ENCODE measurements around the gene C16orf95. TPM values are rescaled to one million over a fixed set of nuclear protein-coding genes. Genes with fewer than 3 reads are reported as not detected.

C16orf95 gene
- total RNA-seq, 2 experiments from 2014 or later, result 7.3 to 9.2 TPM

DNA sequence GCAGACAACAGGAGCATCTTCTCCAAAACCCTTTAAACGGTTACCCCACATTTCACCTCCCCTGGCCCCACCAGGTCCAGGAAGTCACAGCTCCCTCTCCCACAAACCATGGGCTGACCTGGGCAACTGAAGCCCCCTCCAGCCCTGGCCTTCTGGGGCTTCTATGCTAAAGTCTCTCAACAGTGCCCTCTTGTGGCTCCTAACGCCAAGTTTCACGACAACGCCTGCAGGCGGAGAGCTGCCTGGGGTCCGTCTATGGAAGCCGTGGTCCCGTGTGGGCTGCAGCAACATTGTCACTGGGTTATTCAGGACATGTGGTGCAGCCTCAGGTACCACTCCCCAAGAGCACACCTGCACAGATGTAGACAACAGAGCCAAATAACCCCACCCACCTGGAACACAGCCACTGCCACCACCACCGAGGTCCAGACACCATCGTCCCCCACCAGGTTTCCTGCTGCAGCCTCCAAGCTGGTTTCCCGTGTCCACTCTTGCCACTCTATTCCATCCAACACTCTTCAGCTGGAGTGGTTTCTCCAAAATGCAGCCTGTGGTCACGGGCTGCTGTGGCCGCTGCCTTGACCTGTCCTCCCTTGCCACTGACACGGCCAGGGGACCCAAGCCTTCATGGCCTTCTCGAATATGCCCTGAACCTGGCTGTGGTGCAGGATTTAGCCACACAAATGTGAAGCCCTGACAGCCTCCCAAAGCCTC is 19.1 kb downstream of the C16orf95 start:
- POLR2A ChIA-PET, result no interaction called here
- H3K27ac Mint-ChIP-seq, result no peak overlapping the region

DNA sequence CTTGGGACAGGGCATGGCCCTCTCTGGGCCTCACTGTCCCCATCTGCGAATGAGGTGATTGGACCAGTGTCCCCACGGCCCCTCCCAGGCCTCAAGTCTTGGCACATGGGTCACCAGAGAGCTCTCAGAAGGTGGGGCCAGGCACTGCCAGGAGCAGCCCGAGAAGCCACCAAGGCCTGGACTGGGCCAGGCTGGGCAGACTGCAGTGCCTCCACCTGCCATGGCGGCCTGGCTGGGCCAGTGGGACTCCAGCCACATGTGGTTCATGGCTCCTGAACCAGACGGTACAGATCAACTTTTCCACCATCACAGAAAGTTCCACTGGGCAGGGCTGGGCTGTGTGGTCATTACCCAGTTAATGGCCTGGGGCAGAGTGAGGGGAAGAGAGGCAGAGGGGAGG is 19.8 kb downstream of the C16orf95 start:
- H3K4me1 Mint-ChIP-seq, result peaks cover 7% of the 10 kb centered on the region
- DNase-seq, result no peak
- no peak overlapping the region for H3K4me3 Mint-ChIP-seq
- no peaks in the 10 kb centered on the region for H3K27me3 Mint-ChIP-seq
- H3K9me3 Mint-ChIP-seq, result peaks cover 3% of the 10 kb centered on the region
- POLR2A ChIA-PET, result no interaction called here
- no peak overlapping the region for H3K27ac Mint-ChIP-seq
- H3K36me3 Mint-ChIP-seq (ENCODE audit: low read depth), result peaks cover 4% of the 10 kb centered on the region
- CTCF ChIA-PET, result interaction anchor here (1.1 to 1.6 kb wide), 2 partner anchors 14 to 339 kb away, joined by 3 read pairs; no protein-coding TSS in a partner anchor

More for the DNA sequence above, 19.1 kb downstream of the C16orf95 start:
- Mint-ChIP-seq H3K4me3 (no peak overlapping the region), H3K9me3 (no peaks in the 10 kb centered on the region), H3K4me1 (peaks cover 11% of the 10 kb centered on the region), H3K36me3 (ENCODE audit: low read depth) (peaks cover 4% of the 10 kb centered on the region), H3K27me3 (no peaks in the 10 kb centered on the region)
- DNase-seq, result peak; percentile 50
- CTCF ChIA-PET, result interaction anchor here (0.6 to 1.6 kb wide), 4 partner anchors 13 to 638 kb away, joined by 3 to 4 read pairs (median 3); partner anchors contain the start of gene CA5A

DNA sequence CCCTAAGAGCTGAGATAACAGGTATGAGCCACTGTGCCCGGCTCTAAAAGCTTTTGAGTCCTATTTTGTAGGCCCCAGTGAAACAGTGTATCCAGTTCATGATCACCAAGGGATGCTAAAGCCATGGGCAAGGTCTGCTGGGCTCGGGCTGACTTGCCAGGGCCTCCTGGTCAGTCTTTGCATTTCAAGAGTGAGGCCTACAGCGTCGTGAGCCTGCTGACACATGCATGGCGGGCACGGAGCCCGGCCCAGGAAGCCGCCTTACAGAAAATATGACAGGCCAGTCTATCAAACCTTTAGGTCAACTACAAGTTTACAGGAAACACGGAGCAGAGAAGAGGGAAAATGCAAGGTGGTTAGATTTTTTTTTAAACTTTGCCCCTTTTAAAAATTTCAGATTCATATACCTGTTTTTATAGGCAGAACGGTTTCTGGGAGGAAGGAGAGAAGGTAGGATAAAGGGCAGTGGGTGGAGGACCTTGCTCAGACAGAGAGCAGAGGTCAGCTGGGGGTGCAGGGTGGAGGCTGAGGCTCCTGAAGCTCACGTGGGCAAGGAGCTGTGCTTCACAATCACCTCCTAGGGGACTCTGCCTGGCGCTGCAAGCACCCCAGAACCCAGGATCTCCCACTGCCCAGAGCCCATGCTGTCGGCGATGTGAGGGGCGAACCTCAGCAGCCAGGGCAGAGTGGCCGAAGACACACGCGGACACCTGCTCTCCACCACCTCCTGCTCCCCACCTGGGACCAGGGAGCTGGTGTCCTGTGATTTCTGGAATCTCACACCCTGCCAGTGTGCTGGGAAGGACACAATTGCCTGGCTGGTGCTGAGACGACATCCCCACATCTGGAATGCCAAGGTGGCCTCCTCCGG is 21.3 kb downstream of the C16orf95 start:
- peaks cover 6% of the 10 kb centered on the region for H3K9me3 Mint-ChIP-seq
- no peak overlapping the region for H3K4me3 Mint-ChIP-seq
- no peaks in the 10 kb centered on the region for H3K27me3 Mint-ChIP-seq
- peaks cover 4% of the 10 kb centered on the region for H3K4me1 Mint-ChIP-seq
- ChIA-PET CTCF (no interaction called here), POLR2A (no interaction called here)
- no peak overlapping the region for H3K27ac Mint-ChIP-seq
- H3K36me3 Mint-ChIP-seq (ENCODE audit: low read depth), result peaks cover 3% of the 10 kb centered on the region
- DNase-seq, result no peak

DNA sequence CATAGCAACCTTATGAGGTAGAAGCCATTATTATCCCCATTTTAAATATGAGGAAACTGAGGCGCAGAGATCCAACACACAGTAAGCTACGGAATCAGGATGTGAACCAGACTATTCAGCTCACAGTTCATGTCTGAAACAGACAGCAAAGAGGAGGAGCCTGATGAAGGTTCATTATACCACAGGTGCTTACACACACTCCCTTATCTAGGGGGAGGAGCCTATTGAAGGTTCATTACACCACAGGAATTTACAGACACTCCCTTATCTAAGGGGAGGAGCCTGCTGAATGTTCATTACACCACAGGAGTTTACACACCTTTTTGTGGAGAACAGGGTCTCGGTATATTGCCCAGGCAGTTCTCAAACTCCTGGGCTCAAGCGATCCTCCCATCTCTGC is 21.9 kb downstream of the C16orf95 start:
- CTCF ChIA-PET, result no interaction called here
- POLR2A ChIA-PET, result no interaction called here
- peaks cover 4% of the 10 kb centered on the region for H3K4me1 Mint-ChIP-seq

DNA sequence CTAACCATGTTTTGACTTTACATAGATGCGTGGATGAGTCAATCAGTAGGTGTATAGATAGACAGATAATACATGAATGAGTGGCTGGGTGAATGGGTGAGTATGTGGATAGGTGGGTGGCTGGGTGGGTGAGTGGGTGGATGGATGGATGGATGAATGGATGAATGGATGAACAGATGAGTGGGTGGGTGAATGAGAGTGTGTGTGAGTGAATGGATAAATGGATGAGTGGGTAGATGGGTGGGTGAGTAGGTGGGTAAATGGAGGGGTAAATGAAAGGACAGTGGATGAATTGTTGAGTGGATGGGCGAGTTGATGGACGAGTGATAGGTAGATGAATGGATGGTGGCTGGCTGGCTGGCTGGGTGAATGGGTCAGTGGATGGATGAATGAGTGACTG is 23.2 kb downstream of the C16orf95 start:
- Mint-ChIP-seq H3K27ac (no peak overlapping the region), H3K9me3 (peaks cover 6% of the 10 kb centered on the region), H3K4me1 (peaks cover 4% of the 10 kb centered on the region), H3K4me3 (no peak overlapping the region), H3K36me3 (ENCODE audit: low read depth) (peaks cover 3% of the 10 kb centered on the region), H3K27me3 (no peaks in the 10 kb centered on the region)
- CTCF ChIA-PET, result no interaction called here
- POLR2A ChIA-PET, result no interaction called here
- DNase-seq, result no peak

More for the DNA sequence above, 21.9 kb downstream of the C16orf95 start:
- no peak overlapping the region for H3K4me3 Mint-ChIP-seq
- no peak overlapping the region for H3K27ac Mint-ChIP-seq
- DNase-seq, result no peak
- peaks cover 6% of the 10 kb centered on the region for H3K9me3 Mint-ChIP-seq
- H3K27me3 Mint-ChIP-seq, result no peaks in the 10 kb centered on the region
- peaks cover 3% of the 10 kb centered on the region for H3K36me3 Mint-ChIP-seq (ENCODE audit: low read depth)

DNA sequence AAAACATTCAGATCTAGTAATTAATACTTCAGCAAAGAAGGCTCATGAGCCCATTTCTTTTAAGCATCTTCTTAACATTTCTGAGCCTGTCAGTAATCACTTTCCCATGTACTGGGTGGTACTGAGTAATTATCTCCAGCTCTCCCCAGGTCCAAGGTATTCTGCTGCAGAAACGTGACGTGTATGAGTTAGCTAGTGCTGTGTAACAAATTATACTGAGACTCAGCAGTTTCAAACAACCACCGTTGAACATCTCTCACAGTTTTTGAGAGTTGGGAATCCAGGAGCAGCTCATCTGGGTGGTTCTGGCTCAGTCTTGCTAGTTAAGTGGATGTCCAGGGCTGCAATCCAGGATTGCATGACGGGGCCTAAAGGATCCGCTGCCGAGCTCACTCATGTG is 25.2 kb downstream of the C16orf95 start:
- peaks cover 3% of the 10 kb centered on the region for H3K36me3 Mint-ChIP-seq (ENCODE audit: low read depth)
- peaks cover 2% of the 10 kb centered on the region for H3K4me1 Mint-ChIP-seq
- DNase-seq, result no peak
- H3K27me3 Mint-ChIP-seq, result no peaks in the 10 kb centered on the region
- no peak overlapping the region for H3K4me3 Mint-ChIP-seq
- ChIA-PET CTCF (interaction anchor here (1.4 to 2.2 kb wide), 2 partner anchors 15 to 33 kb away, joined by 3 to 6 read pairs; no protein-coding TSS in a partner anchor), POLR2A (no interaction called here)
- H3K9me3 Mint-ChIP-seq, result peaks cover 10% of the 10 kb centered on the region
- no peak overlapping the region for H3K27ac Mint-ChIP-seq

DNA sequence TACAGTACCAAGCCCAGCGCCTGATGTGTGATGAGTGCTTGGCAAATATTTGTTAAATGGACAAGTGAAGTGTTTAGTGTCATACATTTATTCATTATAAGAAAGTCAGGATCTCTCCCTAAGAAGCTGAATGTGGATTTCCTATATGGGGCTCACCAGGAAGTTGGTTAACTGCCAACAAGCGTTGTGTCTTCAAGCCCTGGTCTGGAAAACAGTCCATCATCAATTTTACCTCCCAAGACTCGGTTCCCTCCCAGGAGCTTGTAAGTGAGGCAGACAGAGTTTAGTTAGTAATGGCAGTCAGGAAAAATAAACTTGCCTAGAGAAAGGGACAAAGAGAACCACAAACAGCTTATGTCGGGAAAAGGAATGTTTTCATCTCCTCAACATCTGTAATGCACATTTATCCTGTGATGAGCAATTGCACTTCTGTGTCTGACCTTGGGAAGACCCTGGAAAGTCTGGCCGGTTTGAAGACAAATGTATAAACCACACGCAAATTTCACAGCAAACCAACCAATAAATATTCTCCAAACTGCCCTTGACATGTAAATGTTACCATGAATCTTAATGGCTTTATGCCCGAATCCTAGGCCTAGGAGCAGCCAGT is 28.3 kb downstream of the C16orf95 start:
- H3K4me3 Mint-ChIP-seq, result no peak overlapping the region
- POLR2A ChIA-PET, result no interaction called here
- H3K4me1 Mint-ChIP-seq, result no peaks in the 10 kb centered on the region
- no peak overlapping the region for H3K27ac Mint-ChIP-seq
- DNase-seq, result no peak
- no peaks in the 10 kb centered on the region for H3K27me3 Mint-ChIP-seq
- H3K9me3 Mint-ChIP-seq, result peaks cover 13% of the 10 kb centered on the region
- CTCF ChIA-PET, result no interaction called here
- peaks cover 3% of the 10 kb centered on the region for H3K36me3 Mint-ChIP-seq (ENCODE audit: low read depth)

DNA sequence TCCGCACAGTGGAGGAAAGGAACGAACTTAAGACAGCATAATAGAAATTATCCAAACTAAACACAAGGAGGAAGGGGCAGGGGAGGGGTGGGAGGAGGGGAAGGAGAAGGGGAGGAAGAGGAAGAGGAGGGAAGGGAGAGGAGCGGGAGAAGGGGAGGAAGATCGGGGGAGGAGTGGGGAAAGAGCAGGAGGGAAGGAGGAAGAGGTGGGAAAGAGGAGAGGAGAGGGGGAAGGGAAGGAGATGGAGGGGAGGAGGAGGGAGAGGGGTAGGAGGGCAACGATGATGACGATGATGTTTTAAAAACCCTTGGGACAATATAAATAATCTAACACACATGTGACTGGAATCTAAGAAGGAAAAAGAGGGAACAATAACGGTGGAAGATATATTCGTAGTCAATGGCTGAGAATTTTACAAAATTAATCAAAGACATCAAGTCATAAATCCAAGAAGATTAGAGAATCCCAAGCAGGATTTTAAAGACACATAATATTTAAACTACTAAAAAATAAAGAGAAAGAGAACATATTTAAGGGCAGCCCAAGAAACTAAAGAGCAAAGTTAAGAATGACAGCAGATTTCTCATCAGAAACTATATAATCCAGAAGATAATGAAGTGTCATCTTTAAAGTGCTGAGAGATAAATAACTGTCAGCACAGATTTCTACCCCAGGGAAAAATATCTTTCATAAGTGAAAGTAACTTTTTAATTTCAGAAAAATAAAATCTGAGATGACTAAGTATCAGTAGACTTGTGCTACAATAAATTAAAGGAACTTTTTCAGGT is 30.2 kb downstream of the C16orf95 start:
- Mint-ChIP-seq H3K27ac (no peak overlapping the region), H3K4me3 (no peak overlapping the region), H3K27me3 (no peaks in the 10 kb centered on the region), H3K9me3 (peaks cover 8% of the 10 kb centered on the region), H3K36me3 (ENCODE audit: low read depth) (peaks cover under 1% of the 10 kb centered on the region), H3K4me1 (no peaks in the 10 kb centered on the region)
- POLR2A ChIA-PET, result no interaction called here
- DNase-seq, result no peak
- CTCF ChIA-PET, result interaction anchor here (0.6 kb wide), 1 partner anchor 1227 kb away, joined by 3 read pairs; no protein-coding TSS in a partner anchor

DNA sequence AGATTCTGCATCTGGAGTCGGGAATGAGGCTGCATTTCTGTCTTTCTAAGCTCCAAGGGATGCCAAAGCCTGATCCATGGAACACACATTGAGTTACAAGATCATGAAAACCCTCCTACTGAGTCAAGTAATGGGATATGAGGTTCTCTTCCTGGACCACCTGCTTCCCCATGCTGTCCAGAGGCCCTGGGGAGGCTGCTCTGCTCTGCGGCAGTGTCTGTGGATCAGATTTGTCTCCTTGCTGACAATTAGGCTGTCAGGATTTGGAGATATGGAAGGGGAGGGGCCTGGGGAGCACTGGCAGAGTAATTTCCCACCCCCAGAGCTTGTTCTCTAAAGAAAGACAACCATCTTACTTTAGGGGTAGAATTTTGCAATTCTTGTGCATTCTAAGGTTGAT is 33.0 kb downstream of the C16orf95 start:
- no peak for DNase-seq
- ChIA-PET CTCF (interaction anchor here (0.5 to 1.1 kb wide), 3 partner anchors 14 to 469 kb away, joined by 3 read pairs; no protein-coding TSS in a partner anchor), POLR2A (no interaction called here)
- Mint-ChIP-seq H3K27me3 (no peaks in the 10 kb centered on the region), H3K9me3 (peaks cover 7% of the 10 kb centered on the region), H3K4me1 (no peaks in the 10 kb centered on the region), H3K36me3 (ENCODE audit: low read depth) (no peaks in the 10 kb centered on the region), H3K27ac (no peak overlapping the region), H3K4me3 (no peak overlapping the region)

DNA sequence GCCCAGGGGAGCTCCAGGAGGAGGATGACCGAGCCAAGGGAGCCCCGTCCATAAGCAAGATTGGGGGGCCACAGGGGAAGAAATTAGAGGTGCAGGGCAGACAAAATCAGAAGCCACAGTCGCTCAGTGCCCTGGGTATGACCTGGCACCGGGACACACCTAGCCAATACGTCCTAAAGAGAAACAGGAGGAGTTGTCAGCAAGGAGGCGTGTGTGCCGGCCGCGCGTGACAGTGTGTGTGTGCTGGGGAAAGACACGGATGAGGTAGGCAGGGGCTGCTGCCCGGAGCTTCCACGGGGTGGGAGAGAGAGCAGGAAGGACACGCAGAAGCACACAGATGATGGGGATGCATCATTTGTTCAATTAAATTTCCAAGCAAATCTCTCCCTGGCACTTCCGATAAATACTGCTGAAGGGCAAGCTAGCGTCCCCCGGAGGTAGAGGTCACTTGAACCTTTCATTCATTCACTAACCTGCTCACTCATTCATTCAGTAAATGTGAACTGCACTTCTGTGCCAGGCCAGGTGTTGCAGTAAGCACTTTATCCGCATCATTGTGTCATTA is 38.0 kb downstream of the C16orf95 start:
- CTCF ChIA-PET, result interaction anchor here (0.7 to 1.4 kb wide), 2 partner anchors 37 to 43 kb away, joined by 3 read pairs; no protein-coding TSS in a partner anchor
- POLR2A ChIA-PET, result no interaction called here
- Mint-ChIP-seq H3K27ac (no peak overlapping the region), H3K9me3 (no peaks in the 10 kb centered on the region), H3K4me3 (no peak overlapping the region), H3K36me3 (ENCODE audit: low read depth) (no peaks in the 10 kb centered on the region), H3K4me1 (peaks cover 18% of the 10 kb centered on the region), H3K27me3 (no peaks in the 10 kb centered on the region)
- DNase-seq, result no peak

DNA sequence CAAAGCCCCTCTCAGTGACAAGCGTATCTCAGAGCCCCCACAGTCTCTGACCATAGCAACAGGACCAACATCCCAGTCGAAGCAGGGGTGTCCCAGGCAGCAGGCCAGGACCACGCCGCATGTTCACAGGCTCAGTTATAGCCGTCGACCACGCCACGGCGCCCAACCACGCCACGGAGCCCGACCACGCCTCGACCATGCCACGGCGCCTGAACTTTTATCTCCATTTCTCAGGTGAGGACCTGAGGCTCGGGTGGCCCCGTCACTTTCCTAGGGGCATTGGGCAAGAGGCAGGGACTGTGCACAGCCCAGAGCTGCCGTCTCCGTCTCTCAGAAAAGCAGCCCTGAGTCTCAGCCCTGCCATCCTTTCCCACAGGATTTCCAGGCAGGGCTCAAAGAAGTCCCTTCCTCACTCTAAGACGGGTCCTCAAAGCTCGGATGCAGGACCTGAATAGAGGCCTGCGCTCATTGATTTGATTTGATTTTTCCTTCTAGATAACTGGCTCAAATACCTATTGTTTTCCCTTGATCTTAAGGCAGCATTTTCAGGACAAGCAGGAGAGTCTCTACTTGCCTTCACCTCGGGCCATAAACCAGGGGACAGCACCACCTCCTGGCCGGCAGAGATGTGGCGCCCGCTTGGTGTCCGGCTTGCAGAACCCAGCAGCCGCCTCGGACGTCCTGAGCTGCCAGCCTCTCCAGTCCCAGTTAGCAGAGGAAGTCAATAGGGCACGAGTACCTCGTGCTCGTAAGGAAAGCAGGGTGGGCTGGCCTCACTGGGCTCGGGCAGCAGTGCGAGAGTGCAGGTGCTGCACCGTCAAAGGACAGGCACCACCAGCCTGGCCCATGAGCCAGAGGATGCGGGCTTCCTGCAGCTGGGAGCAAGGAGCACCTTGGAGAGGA is 38.8 kb downstream of the C16orf95 start:
- Mint-ChIP-seq H3K27me3 (no peaks in the 10 kb centered on the region), H3K9me3 (no peaks in the 10 kb centered on the region), H3K4me3 (no peak overlapping the region), H3K4me1 (peaks cover 18% of the 10 kb centered on the region), H3K36me3 (ENCODE audit: low read depth) (no peaks in the 10 kb centered on the region), H3K27ac (no peak overlapping the region)
- CTCF ChIA-PET, result interaction anchor here (0.6 to 1.4 kb wide), 4 partner anchors 15 to 576 kb away, joined by 3 to 4 read pairs (median 3); no protein-coding TSS in a partner anchor
- peak; percentile 56 for DNase-seq
- POLR2A ChIA-PET, result no interaction called here
